ENCODE results near the gene DOCK3.

GRCh38 chr3:51389423-51390183, 714.9 kb downstream of the DOCK3 start:
- peak; percentile 62 for TF ChIP-seq CTCF (IDR thresholded peaks at IDR 0.05)
- no peak for TF ChIP-seq RELA (CRISPR knock-in tag; IDR thresholded peaks at IDR 0.05; ENCODE audit: borderline replicate concordance)
- TF ChIP-seq PREB (CRISPR knock-in tag; IDR thresholded peaks at IDR 0.05; ENCODE audit: borderline replicate concordance): no peak
- TF ChIP-seq TEAD4 (CRISPR knock-in tag; IDR thresholded peaks at IDR 0.05): no peak
- TF ChIP-seq PRDM15 (CRISPR knock-in tag; IDR thresholded peaks at IDR 0.05): no peak

All from WTC11 (cell line).